Type B pancreatic cell (in vitro differentiated cells): ENCODE measurements around the gene UMOD. TPM values are rescaled to one million over a fixed set of nuclear protein-coding genes. Genes with fewer than 3 reads are reported as not detected.

Experiments
- DNase-seq: peaks from one replicate; pipeline ENCODE4 v3.0.0; 2021; ENCODE audit warnings: mixed read lengths; ENCODE audit not compliant: unreplicated experiment; ENCODE audit errors: extremely low spot score
- H3K27ac Mint-ChIP-seq: 2 replicates; pipeline ENCODE4 v1.8.0; 2021; ENCODE audit warnings: mild to moderate bottlenecking, mixed read lengths
- H3K27me3 Mint-ChIP-seq: 2 replicates; pipeline ENCODE4 v1.8.0; 2021; ENCODE audit warnings: mixed read lengths
- H3K36me3 Mint-ChIP-seq: 2 replicates; pipeline ENCODE4 v1.8.0; 2021; ENCODE audit warnings: mixed read lengths
- H3K4me1 Mint-ChIP-seq: one replicate; pipeline ENCODE4 v1.8.0; 2021; ENCODE audit warnings: mixed read lengths; ENCODE audit not compliant: unreplicated experiment
- H3K4me3 Mint-ChIP-seq: 2 replicates; pipeline ENCODE4 v1.8.0; 2021; ENCODE audit warnings: mild to moderate bottlenecking, mixed read lengths
- H3K9me3 Mint-ChIP-seq: 2 replicates; pipeline ENCODE4 v1.8.0; 2021; ENCODE audit warnings: mixed read lengths
- total RNA-seq: library from RNA; stranded (reverse); gene quantifications from 2 replicates; pipeline ENCODE4 v1.2.1, GENCODE V29; 2021; ENCODE audit warnings: low replicate concordance
- TF ChIP-seq, protein P1 (sequence below): fragments of 200-600 bp; sonication (generic); conservative IDR thresholded peaks from 2 replicates; pipeline ENCODE4 v1.5.0; 2021; ENCODE audit warnings: antibody characterized with exemption, mild to moderate bottlenecking

UMOD gene
- total RNA-seq, 1 donor from 2014 or later: not detected

DNA sequence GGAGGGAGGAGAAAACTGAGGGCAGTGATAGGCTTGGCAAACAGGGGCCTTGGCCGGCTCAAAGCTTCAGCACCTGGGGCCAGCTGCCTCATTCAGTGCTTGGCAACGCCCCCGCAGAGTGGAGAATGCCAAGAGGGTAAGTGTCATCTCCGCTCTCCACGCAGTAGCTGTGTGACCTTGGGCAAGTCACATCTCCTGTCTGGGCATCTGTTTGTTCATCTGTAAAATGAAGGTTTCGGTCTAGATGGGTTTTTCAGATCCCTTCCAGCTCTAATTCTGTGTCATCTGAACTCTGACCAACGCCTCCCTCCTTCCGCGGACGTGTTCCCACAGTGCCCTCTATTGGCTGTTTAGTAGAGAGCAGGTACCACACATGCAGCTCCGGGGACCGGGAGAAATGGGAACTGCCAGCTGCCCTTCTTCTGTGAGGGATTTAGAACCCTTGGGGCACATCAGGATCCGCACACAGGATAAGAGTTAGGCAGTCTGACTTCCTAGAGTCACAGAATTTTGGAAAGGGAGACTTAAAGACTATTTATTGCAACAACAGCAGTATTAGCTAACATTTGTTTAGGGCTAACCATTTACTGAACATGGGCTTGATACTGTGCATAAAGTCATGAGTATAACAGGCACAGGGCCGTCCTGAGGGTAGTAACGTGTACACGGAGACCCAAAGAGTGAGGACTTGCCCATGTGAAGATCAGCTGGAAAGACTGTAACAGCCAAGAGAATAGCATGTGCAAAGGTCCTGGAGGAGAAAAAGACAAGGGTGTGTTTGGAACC, 52.0 kb downstream of the UMOD start:
- H3K27me3 Mint-ChIP-seq: peaks cover 37% of the 10 kb centered on the region
- H3K36me3 Mint-ChIP-seq: no peaks in the 10 kb centered on the region
- H3K27ac Mint-ChIP-seq: no peak overlapping the region
- TF ChIP-seq, protein P1, sequence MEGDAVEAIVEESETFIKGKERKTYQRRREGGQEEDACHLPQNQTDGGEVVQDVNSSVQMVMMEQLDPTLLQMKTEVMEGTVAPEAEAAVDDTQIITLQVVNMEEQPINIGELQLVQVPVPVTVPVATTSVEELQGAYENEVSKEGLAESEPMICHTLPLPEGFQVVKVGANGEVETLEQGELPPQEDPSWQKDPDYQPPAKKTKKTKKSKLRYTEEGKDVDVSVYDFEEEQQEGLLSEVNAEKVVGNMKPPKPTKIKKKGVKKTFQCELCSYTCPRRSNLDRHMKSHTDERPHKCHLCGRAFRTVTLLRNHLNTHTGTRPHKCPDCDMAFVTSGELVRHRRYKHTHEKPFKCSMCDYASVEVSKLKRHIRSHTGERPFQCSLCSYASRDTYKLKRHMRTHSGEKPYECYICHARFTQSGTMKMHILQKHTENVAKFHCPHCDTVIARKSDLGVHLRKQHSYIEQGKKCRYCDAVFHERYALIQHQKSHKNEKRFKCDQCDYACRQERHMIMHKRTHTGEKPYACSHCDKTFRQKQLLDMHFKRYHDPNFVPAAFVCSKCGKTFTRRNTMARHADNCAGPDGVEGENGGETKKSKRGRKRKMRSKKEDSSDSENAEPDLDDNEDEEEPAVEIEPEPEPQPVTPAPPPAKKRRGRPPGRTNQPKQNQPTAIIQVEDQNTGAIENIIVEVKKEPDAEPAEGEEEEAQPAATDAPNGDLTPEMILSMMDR: peak; percentile 85
- H3K4me1 Mint-ChIP-seq: no peaks in the 10 kb centered on the region
- DNase-seq: no peak
- H3K4me3 Mint-ChIP-seq: no peak overlapping the region
- H3K9me3 Mint-ChIP-seq: no peaks in the 10 kb centered on the region

DNA sequence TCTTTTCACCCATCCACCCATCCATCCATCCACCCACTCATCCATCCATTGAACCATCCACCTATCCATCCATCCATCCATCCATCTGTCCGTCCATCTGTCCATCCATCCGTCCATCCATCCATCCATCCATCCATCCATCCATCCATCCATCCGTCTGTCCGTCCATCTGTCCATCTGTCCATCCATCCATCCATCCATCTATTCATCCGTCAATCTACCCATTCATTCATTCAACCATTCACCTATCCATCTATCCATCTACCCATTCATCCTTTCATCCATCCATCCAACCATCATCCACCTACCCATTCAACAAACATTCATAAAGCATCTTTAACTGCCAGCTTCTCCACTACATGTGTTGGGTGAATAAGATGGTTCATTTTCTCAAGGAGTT, 54.1 kb downstream of the UMOD start:
- Mint-ChIP-seq H3K9me3 (no peaks in the 10 kb centered on the region), H3K36me3 (no peaks in the 10 kb centered on the region), H3K27me3 (peaks cover 36% of the 10 kb centered on the region), H3K4me3 (no peak overlapping the region), H3K4me1 (no peaks in the 10 kb centered on the region), H3K27ac (no peak overlapping the region)
- TF ChIP-seq, protein P1: no peak
- DNase-seq: no peak

DNA sequence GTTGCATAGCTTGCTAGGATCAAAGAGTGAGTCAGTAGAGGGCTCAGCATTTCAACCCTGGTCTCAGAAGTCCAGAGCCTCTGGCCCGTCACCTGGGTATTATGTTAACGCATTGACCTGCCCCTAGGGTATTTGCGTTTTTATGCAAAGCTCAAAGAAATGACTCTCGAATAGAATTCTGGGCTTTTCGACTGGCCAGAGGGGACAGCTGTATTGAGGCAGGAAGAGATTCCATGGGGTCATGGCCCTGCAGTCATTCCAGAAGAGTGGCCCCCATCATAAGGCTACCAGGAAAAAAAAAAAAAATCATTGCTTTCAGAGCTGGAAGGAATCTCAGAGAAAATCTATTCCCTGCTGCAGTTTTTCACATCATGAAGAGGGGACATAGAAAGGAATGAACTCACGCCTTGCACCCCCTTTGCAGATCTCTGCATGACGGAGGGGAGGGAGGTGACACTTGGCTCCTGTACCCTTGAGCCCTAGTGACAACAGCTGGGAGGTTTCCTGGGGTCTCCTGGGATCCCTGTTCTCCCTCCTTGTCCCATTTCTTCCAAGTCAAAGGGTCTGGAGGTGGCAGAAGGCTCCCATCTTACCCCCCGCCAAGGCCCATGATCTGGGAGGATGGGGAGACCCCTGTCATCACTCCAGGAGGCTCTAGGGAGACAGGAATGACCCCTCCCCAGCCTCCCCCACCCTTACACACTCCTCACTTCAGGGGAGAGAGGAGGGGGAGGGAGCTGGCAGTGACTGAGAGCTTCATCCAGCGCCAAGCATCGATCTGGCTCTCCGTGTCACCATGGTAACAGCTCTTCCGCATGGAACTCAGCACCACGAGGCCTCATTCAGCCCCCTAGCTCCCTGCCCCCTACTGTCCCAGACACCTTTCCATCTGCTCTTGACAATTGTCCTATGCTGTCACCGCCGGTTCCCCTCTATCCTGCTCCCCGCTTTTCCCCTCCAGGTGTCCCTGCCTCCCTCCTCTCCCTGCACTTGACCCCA, 61.0 kb downstream of the UMOD start:
- Mint-ChIP-seq H3K36me3 (no peaks in the 10 kb centered on the region), H3K4me1 (no peaks in the 10 kb centered on the region), H3K4me3 (no peak overlapping the region), H3K27ac (no peak overlapping the region), H3K9me3 (no peaks in the 10 kb centered on the region), H3K27me3 (peaks cover 20% of the 10 kb centered on the region)
- no peak for DNase-seq
- TF ChIP-seq, protein P1: no peak

DNA sequence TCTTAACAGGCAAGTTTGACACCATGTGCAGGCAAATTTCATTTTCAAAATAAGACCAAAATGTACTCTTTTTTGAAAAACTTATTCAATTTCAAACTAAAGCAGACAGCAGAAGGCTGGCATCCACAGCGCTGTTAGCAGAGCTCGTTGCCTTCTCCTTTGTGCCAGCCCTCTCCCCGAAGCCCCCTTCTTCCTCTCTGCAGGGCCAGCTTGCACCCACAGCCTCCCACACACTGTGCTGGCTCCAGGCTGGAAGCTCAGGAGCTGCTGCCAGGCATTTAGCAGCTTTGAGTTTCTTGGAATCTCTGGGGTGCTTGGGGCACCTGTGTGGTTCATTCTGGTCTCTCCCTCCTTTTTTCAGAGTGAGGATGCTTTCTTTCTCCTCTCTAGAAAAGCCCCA, 62.9 kb downstream of the UMOD start:
- Mint-ChIP-seq H3K4me3 (no peak overlapping the region), H3K4me1 (no peaks in the 10 kb centered on the region), H3K27me3 (peaks cover 24% of the 10 kb centered on the region), H3K9me3 (no peaks in the 10 kb centered on the region), H3K36me3 (no peaks in the 10 kb centered on the region), H3K27ac (no peak overlapping the region)
- TF ChIP-seq, protein P1: no peak
- no peak for DNase-seq

DNA sequence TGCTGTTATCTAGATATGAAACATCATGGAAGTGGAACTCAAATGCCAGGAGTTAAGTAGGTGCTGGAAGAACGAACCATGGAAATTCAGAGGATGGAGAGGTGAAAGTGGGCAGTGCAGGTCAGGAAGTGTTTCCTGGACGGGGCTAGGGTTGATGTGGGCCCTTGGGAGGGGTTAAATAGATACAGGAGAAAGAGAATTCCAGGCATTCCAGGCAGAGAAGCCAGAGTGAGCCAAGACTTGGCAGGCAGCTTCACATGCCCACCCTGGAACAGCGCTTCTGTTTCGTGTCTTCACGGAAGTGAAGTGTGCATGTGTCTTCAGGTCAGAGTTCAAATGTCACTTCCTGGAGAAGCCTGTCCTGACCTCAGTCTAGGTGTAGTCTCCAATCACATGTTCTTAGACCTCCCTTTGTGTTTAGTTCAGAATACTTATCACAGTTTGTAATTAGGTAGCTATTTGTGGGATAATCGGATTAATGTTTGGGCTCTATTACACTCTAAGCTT, 66.5 kb downstream of the UMOD start:
- H3K36me3 Mint-ChIP-seq: no peaks in the 10 kb centered on the region
- TF ChIP-seq, protein P1: no peak
- no peak for DNase-seq
- no peaks in the 10 kb centered on the region for H3K4me1 Mint-ChIP-seq
- H3K9me3 Mint-ChIP-seq: no peaks in the 10 kb centered on the region
- H3K27ac Mint-ChIP-seq: no peak overlapping the region
- H3K27me3 Mint-ChIP-seq: peaks cover 22% of the 10 kb centered on the region
- no peak overlapping the region for H3K4me3 Mint-ChIP-seq

Other genes with a start within 250 kb of the UMOD start
- gene GP2, start 25.2 kb downstream of the UMOD start, total RNA-seq: 3.4 and 9.1 TPM in 2 replicates
- gene PDILT, start 52.0 kb upstream of the UMOD start, total RNA-seq: not detected in 2 replicates
- not detected in 2 replicates for gene ACSM5, start 56.8 kb upstream of the UMOD start, total RNA-seq
- 0.14 and 1.8 TPM in 2 replicates for gene ACSM2A, start 98.8 kb upstream of the UMOD start, total RNA-seq
- gene ACSM2B, start 223.7 kb upstream of the UMOD start, total RNA-seq: 2.4 TPM in 1 of 2 replicates, not detected in the other